DLD1 (cell line): ENCODE results near the gene ABLIM3.

ENCODE experiments used
- in situ Hi-C: cut with HindIII; loops from 2 replicates; pipeline ENCODE4 v1.10.0; 2017; ENCODE audit warnings: low sequenced_read_pairs

Gene ABLIM3

GRCh38 chr5:149132474-149132873 lies 8.8 kb upstream of the ABLIM3 start:
- in situ Hi-C loops, result no loop called here

- in situ Hi-C loops, result no loop called here
Measured at GRCh38 chr5:149133795-149134777, 7.2 kb upstream of the ABLIM3 start.

GRCh38 chr5:149134778-149135500 lies 6.4 kb upstream of the ABLIM3 start:
- in situ Hi-C loops, result no loop called here

- in situ Hi-C loops, result no loop called here
Measured at GRCh38 chr5:149135536-149136201, 5.6 kb upstream of the ABLIM3 start.

GRCh38 chr5:149138182-149138923 lies 2.9 kb upstream of the ABLIM3 start:
- in situ Hi-C loops, result no loop called here

GRCh38 chr5:149140197-149141002 lies 893 bp upstream of the ABLIM3 start:
- in situ Hi-C loops, result no loop called here

GRCh38 chr5:149141957-149142851 lies 911 bp downstream of the ABLIM3 start:
- in situ Hi-C loops, result no loop called here

- in situ Hi-C loops, result no loop called here
Measured at GRCh38 chr5:149143470-149143869, 2.2 kb downstream of the ABLIM3 start.

GRCh38 chr5:149144637-149145036 lies 3.3 kb downstream of the ABLIM3 start:
- in situ Hi-C loops, result no loop called here

- in situ Hi-C loops, result no loop called here
Measured at GRCh38 chr5:149145138-149145537, 3.8 kb downstream of the ABLIM3 start.

- in situ Hi-C loops, result no loop called here
Measured at GRCh38 chr5:149147676-149148075, 6.4 kb downstream of the ABLIM3 start.

GRCh38 chr5:149149942-149150341 lies 8.6 kb downstream of the ABLIM3 start:
- in situ Hi-C loops, result no loop called here

GRCh38 chr5:149150457-149150856 lies 9.2 kb downstream of the ABLIM3 start:
- in situ Hi-C loops, result no loop called here

- in situ Hi-C loops, result no loop called here
Measured at GRCh38 chr5:149151717-149152116, 10.4 kb downstream of the ABLIM3 start.

GRCh38 chr5:149152317-149152746 lies 11.0 kb downstream of the ABLIM3 start:
- in situ Hi-C loops, result no loop called here

GRCh38 chr5:149153193-149153750 lies 12.0 kb downstream of the ABLIM3 start:
- in situ Hi-C loops, result no loop called here

- in situ Hi-C loops, result no loop called here
Measured at GRCh38 chr5:149153751-149154610, 12.7 kb downstream of the ABLIM3 start.

- in situ Hi-C loops, result no loop called here
Measured at GRCh38 chr5:149154650-149155049, 13.4 kb downstream of the ABLIM3 start.
